GM19372 (cell line): Measurements from ENCODE around the gene ARMH3.
"Not testable (repeated sequence)": the region's sequence is repeated elsewhere in the genome, so short reads cannot be mapped to it uniquely, and the experiment has no call there.

Source experiments
- ATAC-seq: cut with Tn5 transposase; IDR thresholded peaks from one replicate; pipeline ENCODE4 v1.9.1; 2021; ENCODE audit warnings: mild to moderate bottlenecking, low read depth, moderate library complexity; ENCODE audit not compliant: unreplicated experiment

The ARMH3 gene

DNA sequence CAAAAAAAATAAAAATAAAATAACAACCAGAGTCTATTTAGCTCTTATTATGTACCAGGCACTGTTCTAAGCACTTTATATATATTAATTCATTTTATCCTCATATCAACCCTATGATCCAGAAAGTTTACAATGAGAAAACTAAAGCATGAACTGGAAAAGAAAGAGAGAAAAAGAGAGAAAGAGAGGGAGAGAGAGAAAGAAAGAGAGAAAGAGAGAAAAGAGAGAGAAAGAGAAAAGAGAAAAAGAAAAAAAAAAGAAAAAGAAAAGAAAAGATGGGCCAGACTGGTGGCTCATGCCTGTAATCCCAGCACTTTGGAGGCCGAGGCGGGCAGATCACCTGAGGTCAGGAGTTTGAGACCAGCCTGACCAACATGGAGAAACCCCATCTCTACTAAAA is 9.9 kb downstream of the ARMH3 start:
- no peak for ATAC-seq

DNA sequence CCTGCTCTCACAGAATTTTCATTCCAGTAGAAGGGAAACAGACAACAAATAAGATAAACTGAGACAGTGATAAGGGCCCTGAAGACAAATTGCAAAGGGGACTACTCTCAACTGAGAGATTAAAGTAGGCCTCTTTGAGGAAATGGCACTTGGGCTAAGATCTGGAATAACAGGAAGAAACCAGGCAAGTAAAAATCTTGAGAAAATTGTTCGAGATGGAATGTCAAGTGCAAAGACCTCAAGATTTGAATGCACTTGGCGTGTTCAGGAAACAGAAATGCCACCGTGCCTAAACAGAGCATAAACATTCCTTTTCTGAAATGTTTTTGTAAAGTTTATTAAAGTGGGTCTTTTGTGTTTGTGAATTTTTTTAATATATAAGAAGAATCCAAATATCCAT is 10.7 kb downstream of the ARMH3 start:
- no peak for ATAC-seq

DNA sequence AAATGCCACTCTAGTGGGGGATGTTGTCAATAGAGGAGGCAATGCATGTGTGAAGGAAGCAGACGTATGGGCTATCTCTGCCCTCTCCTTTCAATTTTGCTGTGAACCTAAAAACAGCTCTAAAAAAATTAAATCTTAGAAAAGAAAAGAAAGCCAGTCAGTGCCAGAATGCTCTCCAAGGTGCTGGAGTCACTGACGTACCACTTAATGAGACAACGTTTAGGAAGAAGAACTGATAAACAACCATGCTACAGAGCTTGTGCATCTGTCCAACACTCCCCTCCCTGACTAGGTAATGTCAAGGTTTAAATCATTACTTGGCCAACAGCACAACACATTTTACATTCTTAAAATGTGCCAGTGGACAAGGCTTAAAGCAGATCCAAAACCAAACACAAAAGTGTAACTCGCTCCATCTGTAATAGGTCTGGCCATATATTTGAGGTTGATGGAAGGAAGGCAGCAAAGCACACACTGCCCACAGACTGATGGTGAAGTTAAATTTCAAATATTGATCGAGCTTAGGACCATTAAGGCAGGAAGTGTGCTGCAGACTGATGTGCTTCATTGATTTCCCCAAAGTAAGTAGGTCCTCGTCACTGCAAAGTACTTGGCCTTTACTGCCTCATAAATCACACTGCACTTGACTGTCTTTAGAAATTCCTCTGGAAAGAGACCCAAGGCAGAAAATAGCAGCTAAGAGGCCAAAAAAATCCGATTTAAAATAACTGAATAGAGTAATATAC is 15.5 kb downstream of the ARMH3 start:
- no peak for ATAC-seq

DNA sequence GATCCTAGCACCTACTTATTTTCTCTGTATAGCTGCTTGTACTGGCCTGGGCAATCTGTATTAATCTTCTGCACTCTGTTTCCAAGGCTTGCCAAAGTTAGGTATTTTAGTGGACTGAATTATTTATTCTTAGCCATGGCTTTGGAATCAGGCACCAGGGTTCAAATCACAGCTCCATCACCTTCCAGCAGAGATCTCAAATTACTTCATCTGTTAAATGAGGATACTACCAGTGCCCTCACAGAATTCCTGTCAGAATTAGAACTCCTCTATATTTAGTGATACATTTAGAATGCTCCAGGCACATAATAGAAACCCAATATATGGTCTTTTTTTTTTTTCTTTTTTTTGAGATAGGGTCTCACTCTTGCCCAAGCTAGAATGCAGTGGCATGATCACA is 17.6 kb downstream of the ARMH3 start:
- ATAC-seq, result no peak

DNA sequence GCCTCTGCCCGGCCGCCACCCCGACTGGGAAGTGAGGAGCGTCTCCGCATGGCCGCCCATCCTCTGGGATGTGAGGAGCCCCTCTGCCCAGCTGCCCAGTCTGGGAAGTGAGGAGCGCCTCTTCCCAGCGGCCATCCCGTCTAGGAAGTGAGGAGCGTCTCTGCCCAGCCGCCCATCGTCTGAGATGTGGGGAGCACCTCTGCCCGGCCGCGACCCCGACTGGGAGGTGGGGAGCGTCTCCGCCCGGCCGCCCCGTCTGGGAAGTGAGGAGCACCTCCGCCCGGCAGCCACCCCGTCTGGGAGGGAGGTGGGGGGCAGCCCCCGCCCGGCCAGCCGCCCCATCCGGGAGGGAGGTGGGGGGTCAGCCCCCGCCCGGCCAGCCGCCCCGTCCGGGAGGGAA is 20.2 kb downstream of the ARMH3 start:
- ATAC-seq, result not testable (repeated sequence)

DNA sequence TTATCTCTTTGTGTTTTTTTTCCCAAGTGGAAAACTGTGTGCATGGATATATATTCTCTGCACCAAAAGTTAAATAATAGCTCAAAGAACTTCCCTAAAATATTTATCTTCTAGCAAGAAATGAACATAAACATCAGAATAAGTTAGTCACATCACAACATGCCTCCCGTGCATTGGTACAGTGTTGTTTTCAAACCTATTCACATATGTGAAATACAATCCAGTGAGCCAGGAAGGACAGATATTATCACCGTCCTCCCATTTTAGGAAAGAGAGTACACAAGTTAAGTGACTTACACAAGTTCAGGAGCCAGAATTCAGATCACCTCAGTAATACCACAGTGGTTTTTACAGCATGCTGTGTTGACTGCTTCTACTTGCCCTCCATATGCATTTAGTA is 22.2 kb downstream of the ARMH3 start:
- no peak for ATAC-seq

DNA sequence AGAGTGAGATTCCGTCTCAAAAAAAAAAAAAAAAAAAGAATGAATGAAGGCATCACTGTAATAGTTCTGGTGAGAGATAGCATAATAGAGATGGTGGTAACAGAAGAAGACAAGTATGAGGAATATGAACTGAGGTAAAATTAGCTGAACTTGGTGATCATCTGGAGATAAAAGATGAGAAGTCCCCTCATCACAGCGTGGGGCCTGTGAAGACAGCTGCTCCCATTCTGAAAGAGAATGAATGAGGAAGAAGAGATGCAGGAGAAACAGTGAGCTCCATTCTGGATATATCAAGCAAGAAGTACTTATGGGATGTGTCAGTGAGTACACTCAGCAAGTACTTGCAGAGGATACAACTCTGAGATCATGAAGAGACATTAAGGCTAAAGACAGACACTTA is 28.7 kb downstream of the ARMH3 start:
- no peak for ATAC-seq

DNA sequence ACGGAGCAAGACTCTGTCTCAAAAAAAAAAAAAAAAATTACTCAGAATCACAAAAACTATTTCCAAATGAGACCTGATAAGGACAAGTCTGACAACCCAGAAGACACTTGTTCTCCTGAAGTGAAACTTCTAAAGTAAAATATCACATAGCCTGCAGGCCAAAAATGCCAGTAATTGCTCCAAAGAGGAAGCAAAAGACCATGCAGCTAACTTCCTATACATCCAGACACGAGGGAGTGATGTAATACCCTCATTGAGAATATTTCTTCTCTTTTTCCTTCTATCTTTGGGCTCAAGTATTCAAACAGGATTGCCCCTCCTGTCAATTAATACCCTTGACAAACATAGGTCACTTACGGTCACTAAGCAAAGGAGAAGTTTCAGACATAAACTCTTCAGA is 31.2 kb downstream of the ARMH3 start:
- no peak for ATAC-seq

DNA sequence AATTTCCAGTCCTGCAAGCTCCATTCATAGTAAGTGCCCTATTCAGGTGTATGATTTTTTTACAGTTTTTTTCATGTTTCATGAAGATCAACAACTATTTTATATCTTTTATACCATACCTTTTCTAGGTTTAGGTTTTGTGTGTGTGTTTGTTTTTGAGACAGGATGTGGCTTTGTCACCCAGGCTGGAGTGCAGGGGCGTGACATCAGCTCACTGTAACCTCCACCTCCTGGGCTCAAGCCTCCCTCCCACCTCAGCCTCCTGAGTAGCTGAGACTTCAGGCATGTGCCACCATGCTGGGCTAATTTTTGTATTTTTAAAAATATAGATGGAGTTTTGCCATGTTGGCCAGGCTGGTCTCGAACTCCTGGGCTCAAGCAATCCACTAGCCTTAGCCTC is 35.0 kb downstream of the ARMH3 start:
- ATAC-seq, result no peak

DNA sequence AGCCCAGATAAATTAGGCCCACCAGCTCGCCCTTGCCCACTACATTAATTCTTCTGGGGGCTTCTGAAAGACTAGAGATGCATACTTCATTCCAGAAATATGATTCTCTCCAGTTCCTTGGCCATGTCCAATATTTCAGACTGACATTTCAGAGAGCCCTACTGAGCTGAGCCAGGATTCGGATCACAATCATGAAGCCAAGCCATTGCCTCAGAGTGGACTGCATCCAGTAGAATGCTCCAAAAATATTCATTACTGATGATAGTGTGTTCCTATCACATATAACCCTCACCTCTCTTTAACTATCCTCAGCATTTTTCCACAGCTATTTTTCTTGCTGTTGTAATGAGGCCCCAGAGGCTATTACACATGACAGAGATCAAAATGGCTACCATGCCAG is 38.7 kb downstream of the ARMH3 start:
- ATAC-seq, result no peak

DNA sequence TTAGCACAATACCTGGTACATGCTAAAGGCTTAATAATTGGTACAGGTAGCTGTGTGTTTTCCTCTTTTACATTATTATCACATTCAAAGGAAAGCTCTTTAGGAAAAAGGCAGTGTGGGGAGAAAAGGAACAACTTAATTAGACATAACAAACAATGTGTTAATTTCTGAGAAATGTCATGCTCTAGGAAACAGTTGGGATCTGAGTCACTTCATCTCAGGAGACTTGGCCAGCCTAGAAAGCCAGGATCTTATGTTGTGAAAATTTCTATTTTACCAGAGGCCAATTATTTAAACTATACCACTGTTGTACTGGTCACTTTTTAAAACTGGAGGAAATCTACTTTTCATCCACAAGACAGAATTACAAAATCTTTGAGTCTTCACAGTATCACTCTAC is 39.6 kb downstream of the ARMH3 start:
- ATAC-seq, result no peak

DNA sequence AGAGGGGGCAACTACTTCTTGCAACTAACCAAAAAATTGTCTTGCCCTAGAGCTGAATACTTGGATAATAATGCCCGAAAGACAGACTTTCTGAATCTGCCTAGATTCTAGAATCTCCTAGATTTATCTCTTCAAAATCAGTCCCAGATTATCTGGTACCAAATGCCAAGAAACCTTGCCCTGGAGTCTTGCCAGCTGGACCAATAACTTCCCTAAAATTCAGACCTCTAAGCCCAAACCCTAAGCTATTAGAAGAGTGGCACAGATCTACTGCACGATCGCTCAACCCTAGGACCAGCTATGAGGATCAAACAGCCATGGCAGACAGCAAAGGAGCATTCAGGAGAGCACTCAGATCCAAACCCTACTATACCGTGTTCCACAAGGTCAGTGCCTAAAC is 45.0 kb downstream of the ARMH3 start:
- no peak for ATAC-seq

DNA sequence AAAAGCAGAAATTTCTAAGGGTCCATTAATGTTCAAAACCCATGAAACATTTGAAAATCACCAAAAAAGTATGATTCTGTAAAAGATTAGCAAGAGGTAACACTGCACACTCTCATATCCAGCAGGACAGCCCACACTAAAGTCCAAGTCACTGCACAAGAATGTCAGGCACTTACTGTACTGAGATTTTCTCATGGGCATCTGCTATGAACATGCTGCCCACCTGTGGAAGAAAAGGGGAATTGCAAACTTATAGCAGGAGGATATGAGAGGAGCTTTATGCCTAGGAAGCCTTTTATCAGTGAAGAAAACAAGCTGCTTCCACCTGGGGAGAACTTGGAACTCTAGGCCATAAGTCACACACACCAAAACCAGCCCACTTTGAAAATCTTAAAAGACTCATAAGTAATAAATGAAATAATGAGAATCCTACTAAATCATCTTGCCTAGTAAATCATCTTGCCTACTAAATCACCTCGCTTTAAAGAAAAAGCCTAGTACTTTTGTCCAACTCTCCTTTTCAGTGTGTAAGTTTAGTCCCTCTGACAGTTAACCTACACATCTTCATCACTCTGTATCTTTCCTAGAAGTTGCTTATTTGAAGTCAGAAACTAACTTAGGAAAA is 46.1 kb downstream of the ARMH3 start:
- ATAC-seq, result no peak

DNA sequence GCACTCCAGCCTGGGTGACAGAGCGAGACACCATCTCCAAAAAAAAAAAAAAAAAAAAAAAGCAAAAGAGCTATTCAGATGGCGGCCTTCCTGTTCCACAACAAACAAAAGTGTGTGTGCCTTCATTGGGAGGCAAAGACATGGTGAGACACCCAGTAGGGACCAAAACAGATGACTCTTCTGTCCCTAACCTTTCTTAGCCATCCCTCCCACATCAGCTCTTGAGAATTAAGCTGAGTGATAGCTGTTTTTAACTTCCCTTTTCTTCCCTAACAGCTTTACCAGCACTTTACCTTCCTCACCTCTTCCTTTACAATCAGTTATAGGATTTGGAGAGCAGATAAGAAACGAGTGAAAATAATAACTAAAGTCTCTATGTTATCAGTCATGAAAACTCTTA is 48.2 kb downstream of the ARMH3 start:
- ATAC-seq, result no peak

DNA sequence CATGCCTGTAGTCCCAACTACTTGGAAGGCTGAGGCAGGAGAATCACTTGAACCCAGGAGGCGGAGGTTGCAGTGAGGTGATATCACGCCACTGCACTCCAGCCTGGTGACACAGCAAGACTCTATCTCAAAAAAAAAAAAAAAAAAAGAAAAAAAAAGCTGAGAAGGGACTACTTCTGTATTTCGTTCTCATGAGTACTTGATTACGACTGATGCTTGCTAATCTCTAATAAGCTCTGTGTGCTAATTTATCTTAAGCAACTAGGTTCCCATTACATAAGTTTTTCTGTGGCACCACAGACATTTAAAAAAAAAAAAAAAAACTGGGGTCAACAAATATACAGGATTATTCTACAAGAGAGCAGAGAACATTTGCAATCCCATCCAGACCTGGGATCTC is 48.9 kb downstream of the ARMH3 start:
- not testable (repeated sequence) for ATAC-seq

DNA sequence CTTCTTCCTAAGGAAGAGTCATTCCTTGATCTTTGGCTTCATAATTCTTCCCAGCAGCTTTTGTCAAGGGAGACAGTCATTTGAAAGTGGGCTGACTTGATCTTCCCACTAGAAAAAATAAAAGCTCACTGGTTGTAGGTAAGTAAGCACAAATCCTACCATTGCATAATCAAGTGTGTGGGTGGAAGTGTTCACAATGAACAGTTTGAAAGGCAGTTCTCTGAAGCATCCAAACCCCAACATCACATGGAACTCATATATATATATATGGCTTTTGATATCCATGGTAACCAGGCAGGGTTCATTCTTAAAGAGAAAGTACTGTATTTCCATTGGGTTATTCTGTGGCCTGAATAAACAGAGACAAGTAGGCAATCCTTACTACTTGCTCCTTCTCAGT is 51.6 kb downstream of the ARMH3 start:
- ATAC-seq, result no peak

DNA sequence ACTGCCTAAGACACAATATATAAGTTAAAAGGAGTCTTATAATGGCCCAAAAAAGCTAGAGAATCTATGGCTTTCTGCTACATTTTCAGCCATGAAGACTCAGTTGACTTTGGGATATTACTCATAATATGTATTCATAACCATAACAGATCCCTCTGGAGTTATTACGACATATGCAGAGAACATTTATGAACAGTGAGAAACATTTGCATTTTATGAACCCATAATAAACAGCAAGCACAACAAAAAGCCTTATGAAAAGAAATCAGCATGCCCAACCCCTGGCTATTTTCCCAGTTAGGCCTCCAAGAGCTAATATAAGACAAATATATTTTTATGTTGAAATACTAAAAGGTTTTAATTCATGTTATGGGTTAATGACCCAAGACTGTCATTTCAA is 52.4 kb downstream of the ARMH3 start:
- no peak for ATAC-seq

DNA sequence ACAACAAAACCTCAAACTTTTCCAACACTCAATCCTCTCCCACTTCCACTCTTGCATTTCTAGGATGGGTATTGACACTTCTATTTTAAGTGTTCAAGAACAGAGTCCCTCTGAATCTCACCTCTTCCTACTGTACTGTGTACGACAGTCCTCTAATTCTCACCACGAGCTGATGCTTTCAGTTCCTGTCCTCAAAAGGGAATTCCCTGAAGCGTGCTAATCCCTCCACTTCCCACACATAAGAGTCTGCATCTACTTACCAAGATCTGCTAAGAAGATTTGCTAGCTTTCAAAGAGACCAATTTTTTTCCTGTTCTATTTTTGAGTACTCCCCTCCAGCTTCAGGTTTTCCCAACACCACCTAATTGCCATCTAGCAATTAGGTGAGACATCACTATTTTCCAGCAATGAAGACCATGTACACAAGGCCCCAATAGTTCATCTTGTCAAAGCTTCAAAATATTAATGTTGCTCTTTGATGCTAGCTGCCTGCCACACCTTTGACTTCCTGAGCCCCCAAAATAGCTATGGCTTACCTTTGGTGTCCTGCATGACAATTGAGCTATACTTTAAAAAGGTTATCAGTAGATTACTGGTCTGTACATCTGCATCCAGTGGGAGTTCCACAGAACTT is 54.4 kb downstream of the ARMH3 start:
- peak; percentile 51 for ATAC-seq

DNA sequence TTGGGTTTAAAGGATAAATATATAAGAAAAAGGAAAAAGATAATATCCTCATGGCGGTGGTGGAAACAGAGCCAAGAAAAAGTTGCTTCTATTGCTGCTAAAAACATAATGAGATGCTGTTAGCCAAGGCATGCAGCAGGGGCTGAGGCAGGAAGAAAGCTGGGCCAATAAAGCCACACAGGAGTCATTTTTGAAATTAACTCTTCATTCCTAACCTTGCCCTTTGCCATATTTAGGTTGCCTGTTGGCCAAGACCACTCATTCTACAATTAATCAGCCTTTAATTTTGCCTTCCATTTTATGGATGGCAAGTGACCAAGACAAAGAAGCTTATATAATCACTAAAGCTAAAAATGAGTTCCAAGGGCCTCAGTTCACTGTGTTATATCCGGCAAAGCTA is 58.2 kb downstream of the ARMH3 start:
- ATAC-seq, result no peak

DNA sequence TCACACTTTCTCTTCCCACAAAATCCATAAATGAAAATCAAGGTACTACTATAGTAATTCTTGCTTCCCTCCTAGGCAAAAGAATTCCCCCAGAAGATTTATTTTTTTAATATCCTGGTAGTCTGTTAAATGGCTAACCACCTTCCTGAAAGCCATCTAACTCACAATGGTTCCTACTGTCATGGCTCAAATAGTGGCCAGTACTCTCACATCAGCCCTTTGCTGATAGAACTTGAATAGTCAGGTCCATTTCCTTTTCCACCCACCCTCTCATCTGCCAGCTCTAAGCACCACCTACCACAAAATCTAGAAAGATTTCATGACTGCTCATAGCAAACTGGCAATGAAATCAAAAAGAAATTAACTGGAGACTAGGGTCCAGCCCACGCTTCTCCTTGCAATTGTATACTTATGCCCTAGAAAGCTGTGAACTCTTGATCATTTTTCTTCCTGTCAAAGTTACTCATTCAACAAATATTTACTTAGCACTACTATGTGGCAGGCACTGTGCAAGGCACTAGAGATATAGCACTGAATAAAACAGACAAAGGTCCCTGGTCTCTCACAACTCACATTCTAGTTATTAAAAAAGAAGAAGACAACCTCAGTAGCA is 60.4 kb downstream of the ARMH3 start:
- ATAC-seq, result no peak

DNA sequence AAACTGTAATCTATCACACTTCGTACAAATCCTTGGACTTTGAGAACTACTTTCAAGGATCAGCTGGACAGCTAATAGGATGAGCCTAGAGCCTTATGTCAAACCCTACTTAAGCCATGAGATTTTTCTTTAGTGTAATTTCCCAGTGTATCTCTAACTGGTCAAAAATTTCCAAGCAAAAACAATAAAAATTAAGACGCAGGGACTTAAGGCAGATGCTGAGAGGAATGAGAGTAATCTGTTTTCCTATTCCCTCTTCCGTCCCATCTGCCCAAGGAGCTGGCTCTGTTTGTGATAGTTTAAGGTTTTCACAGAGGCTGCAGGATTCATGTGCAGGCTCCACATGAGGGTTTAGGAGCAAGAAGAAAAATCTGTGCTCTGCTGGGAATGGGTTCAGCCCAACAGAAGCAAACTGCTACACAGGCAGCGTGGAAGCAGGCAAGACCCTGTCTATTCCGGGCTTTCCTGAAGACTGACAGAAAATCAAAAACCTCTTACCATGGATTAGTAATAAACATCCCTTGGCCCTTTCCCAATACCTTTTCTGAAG is 62.2 kb downstream of the ARMH3 start:
- ATAC-seq, result no peak
